KBM-7 (cell line): ENCODE results near the gene AP1S1.
"Not testable (repeated sequence)": the region's sequence is repeated elsewhere in the genome, so short reads cannot be mapped to it uniquely, and the experiment has no call there.

Source experiments
- DNase-seq: peaks from one replicate; pipeline ENCODE4 v3.0.0-alpha.2; 2015
- in situ Hi-C: fragments of 300-500 bp; cut with MboI; formaldehyde crosslinking; loops from 2 replicates; pipeline ENCODE4 v1.14.3; 2020; ENCODE audit warnings: low sequenced_read_pairs, low pct_unique_long_range_greater_than_20kb, mixed read lengths

The AP1S1 gene

DNA sequence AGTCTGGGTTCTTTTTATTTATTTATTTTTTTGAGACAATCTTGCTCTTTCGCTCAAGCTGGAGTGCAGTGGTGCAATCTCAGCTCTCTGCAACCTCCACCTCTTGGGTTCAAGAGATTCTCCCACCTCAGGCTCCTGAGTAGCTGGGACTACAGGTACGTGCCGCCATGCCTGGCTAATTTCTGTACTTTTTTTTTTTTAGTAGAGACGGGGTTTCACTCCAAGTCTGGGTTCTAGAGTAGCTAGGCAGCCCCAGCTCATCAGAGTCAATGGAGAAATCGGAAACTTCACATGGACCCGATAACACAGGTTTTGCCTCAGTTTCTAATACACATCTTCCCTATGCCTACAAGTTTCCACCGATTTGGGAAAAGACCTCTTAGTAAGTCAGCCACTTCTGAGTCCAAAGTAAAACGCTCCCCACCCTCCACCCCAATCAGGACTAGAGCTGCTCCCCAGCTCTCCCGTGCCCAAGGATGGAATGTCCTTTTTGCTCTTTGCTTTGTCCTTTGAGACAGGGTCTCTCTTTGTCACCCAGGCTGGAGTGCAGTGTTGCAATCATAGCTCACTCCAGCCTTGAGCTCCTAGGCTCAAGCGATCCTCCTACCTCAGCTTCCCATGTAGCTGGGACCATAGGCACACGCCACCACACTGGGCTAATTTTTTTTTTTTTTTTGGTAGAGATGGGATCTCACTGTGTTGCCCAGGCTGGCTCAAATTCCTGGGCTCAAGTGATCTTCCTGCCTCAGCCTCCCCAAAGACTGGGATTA, 31.2 kb upstream of the AP1S1 start:
- DNase-seq = no peak
- in situ Hi-C loops = no loop called here

DNA sequence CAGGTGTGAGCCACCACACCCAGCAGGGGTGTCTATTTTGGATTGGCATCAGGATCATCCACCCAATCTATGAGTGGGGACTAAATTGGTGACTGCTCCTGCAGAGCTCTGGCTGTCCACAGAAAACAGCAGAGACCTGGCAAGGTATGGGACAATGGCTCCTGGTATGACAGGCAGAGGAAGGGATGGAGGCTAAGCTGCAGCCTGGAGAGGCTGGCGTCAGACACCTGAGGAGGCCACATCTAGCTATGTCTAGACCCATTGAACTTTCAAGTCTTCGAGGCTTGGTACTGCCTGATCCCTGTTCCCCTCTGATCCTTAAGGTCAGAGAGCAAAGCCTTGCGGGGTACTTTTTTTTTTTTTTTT, 30.6 kb upstream of the AP1S1 start:
- DNase-seq = no peak
- in situ Hi-C loops = no loop called here

DNA sequence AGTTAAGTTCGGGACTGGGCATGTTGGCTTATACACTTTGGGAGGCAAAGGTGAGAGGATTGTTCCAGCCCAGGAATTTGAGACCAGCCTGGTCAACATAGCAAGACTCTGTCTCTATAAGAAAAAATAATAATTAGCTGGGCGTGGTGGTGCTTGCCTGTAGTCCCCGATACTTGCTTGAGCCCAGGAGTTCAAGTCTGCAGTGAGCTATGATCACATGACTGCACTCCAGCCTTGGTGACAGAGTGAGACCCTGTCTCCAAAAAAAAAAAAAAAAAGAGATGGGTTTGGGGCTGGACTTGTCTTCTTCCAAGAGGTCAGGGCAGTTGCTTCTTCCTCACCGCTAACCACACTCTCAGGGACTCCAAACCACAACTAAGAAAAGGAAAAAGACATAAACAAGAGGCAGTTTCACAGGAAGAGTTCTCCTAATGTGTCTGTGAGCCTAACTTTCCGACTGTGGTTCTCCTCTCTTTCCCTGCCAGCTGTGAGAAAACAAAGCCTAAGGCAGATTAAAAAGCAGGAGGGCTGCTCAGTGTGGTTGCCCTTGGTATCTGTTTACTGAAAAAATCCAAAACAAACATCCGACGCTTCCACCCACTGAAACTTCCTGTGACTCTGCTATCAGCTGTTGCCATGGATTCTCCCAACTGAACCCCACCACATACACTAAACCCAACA, 29.8 kb upstream of the AP1S1 start:
- in situ Hi-C loops = no loop called here
- DNase-seq = peak; percentile 88

DNA sequence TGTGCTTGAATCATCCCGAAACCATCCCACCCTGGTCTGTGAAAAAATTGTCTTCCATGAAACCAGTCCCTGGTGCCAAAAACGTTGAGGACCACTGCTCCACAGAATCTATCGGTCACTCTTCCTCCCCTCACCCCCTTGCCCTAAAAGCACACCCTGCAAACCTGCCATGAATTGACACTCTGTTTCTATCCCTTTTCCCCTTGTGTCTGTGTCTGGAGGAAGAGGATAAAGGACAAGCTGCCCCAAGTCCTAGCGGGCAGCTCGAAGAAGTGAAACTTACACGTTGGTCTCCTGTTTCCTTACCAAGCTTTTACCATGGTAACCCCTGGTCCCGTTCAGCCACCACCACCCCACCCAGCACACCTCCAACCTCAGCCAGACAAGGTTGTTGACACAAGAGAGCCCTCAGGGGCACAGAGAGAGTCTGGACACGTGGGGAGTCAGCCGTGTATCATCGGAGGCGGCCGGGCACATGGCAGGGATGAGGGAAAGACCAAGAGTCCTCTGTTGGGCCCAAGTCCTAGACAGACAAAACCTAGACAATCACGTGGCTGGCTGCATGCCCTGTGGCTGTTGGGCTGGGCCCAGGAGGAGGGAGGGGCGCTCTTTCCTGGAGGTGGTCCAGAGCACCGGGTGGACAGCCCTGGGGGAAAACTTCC, 28.2 kb upstream of the AP1S1 start:
- peak; percentile 25 for DNase-seq
- in situ Hi-C loops = no loop called here

DNA sequence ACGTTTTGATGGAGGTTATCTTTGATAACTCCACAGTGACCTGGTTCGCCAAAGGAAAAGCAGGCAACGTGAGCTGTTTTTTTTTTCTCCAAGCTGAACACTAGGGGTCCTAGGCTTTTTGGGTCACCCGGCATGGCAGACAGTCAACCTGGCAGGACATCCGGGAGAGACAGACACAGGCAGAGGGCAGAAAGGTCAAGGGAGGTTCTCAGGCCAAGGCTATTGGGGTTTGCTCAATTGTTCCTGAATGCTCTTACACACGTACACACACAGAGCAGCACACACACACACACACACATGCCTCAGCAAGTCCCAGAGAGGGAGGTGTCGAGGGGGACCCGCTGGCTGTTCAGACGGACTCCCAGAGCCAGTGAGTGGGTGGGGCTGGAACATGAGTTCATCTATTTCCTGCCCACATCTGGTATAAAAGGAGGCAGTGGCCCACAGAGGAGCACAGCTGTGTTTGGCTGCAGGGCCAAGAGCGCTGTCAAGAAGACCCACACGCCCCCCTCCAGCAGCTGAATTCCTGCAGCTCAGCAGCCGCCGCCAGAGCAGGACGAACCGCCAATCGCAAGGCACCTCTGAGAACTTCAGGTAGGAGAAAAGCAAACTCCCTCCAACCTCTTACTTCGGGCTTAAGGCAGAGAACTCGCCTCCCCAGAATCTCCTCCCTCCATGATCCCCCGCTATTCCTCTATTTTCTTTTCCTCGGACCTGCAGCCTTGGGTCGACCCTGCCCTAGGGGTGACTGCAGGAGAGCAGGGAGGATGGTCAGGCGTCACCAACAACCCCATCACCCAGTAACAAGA, 27.4 kb upstream of the AP1S1 start, which contains the start of gene SERPINE1:
SERPINE1 (plus strand) TSS at position 454 of the 809 bp plus-strand sequence. CDS start 1,290 bp downstream, outside the sequence.
- in situ Hi-C loops = no loop called here
- DNase-seq = peak; percentile 89

DNA sequence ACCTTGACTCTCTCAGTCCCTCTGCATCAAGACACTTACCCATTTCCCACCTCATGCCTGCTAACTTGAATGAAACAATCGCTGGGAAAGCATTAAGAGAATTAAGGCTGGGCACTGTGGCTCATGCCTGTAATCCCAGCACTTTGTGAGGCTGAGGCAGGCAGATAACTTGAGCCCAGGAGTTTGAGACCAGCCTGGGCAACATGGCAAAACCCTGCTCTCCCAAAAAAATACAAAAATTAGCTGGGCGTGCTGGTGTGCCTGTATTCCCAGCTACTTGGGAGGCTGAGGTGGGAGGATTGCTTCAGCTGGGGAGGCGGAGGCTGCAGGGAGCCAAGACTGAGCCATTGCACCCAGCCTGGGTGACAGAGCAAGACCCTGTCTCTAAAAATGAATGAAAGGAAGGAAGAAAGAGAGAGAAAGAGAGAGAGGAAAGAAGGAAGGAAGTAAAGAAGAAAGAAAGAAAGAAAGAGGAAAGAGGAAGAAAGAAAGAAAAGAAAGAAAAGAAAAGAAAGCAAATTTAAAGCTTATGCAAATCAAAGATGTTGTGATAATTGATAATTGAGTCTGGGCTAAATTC, 26.7 kb upstream of the AP1S1 start:
- in situ Hi-C loops = no loop called here
- DNase-seq = no peak

DNA sequence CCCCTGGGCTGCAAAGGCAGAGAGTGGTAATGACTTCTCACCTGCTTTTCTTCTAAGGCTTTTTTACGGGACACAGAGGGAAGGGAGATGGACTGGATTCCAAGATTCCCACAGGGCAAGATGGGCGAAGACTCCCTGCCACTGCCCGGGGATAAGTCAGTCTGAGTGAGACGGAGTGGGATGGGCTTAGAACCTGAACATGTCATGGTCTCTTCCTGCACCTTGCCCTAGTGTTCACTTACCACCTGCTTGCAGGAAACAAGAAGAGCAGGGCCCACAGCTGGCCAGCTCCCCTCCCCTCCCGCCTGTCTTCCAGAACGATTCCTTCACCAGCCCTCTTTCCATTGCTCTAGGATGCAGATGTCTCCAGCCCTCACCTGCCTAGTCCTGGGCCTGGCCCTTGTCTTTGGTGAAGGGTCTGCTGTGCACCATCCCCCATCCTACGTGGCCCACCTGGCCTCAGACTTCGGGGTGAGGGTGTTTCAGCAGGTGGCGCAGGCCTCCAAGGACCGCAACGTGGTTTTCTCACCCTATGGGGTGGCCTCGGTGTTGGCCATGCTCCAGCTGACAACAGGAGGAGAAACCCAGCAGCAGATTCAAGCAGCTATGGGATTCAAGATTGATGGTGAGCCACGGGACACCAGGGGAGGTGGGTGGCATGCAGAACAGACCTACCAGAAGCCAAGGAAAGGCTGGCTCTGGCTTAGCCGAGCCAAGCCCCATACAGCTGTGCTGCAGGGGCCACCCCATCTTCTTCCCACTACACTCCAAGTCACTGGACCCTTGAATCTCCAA, 26.0 kb upstream of the AP1S1 start:
- in situ Hi-C loops = no loop called here
- DNase-seq = no peak

DNA sequence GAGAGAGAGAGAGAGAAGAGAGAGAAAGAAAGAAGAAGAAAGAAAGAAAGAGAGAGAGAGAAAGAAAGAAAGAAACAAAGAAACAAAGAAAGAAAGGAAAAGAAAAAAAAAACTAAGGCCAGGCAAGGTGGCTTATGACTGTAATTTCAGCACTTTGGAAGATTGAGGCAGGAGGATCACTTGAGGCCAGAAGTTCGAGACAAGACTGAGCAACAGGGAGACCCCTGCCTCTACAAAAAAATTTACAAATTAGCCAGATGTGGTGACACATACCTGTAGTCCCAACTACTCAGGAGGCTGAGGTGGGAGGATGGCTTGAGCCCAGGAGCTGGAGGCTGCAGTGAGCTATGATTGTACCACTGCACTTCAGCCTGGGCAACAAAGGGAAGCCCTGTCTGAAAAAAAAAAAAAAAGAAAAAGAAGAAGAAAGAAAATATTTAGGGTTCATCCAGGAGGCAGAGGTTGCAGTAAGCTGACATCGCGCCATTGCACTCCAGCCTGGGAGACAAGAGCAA, 24.6 kb upstream of the AP1S1 start:
- no peak for DNase-seq
- in situ Hi-C loops = no loop called here

DNA sequence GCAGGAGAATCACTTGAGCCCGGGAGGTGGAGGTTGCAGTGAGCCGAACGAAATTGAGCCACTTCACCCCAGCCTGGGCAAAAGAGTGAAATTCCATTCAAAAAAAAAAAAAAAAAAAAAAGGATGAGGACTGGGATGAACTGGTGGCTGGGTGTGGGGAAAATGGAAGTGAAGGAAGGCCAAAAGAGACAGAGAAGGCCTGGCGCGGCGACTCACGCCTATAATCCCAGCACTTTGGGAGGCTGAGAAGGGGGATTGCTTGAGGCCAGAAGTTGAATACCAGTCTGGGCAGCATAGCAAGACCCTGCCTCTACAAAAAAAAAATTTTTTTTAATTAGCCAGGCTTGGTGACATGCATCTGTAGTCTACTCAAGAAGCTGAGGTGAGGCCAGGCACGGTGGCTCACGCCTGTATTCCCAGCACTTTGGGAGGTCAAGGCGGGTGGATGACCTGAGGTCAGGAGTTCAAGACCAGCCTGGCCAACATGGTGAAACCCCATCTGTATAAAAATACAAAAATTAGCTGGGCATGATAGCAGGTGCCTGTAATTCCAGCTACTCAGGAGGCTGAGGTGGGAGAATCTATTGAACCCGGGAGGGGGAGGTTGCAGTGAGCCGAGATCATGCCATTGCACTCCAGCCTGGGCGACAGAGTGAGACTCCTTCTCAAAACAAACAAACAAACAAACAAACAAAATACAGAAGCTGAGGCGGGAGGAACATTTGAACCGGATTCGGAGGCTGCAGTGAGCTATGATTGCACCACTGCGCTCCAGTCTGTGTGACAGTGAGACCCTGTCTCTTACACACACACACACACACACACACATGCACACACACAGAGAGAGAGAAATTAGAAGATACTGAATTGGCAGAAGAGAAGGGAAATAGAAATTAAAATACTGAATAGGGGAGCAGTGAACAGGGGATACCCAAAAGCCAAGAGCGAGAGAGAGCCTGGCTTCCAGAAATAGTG, 21.4 kb upstream of the AP1S1 start:
- DNase-seq, in situ Hi-C loops: not testable (repeated sequence)

DNA sequence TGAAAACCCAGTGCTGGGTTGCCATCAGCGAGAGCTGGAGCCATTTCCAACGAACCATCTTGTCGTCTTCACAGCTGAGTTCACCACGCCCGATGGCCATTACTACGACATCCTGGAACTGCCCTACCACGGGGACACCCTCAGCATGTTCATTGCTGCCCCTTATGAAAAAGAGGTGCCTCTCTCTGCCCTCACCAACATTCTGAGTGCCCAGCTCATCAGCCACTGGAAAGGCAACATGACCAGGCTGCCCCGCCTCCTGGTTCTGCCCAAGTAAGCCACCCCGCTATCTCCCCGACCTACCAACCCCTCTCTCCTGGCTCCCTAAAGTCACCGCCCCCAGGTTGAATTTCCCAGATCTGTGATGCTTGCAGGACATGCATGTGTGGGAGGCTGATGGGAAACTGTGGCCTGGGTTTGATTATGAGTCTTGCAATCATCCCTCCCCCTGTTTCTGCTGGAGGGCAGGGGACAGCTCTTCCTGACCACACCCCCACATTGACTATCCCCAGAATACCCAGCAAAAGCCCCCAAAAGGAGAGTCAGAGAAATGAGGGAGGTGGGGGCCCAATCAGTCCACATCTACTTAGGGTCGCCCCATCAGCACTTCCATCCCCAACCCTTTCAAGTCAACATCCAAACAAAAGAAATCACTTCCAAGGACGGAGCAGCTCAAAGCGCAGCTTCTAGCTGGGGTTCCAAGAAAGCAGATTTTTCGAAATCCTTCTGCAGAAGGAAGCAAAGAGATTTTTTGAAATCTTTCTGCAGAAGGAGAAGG, 20.5 kb upstream of the AP1S1 start:
- in situ Hi-C loops = no loop called here
- DNase-seq = no peak

DNA sequence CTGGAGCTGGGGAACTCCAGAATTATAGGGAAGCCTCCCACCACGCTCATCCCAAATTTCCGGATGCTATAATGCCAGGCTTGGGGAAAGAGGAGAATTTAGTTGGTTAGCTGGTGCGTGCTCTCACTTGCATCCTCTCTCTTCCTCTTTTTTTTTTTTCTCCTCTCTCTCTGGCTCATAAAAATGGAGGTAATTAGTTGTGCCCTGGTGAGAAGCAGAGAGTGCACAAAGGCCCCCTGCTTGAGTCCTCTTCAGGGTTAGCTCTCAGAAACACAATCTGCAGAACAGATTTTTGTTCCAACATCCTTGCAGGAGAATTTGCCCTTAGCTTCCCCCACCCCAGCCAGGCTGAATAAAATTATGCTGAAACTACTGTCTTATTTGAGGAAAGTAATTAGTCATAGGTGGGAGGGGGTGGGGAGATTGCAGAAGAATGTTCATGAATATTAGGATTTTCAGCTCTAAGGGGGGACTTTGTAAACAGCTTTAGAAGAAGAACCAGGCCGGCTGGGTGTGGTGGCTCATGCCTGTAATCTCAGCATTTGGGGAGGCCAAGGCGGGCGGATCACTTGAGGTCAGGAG, 19.8 kb upstream of the AP1S1 start:
- in situ Hi-C loops = no loop called here
- peak; percentile 72 for DNase-seq

DNA sequence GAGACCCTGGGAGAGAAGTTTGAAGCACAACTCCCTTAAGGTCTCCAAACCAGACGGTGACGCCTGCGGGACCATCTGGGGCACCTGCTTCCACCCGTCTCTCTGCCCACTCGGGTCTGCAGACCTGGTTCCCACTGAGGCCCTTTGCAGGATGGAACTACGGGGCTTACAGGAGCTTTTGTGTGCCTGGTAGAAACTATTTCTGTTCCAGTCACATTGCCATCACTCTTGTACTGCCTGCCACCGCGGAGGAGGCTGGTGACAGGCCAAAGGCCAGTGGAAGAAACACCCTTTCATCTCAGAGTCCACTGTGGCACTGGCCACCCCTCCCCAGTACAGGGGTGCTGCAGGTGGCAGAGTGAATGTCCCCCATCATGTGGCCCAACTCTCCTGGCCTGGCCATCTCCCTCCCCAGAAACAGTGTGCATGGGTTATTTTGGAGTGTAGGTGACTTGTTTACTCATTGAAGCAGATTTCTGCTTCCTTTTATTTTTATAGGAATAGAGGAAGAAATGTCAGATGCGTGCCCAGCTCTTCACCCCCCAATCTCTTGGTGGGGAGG, 16.5 kb upstream of the AP1S1 start:
- in situ Hi-C loops = no loop called here
- no peak for DNase-seq

DNA sequence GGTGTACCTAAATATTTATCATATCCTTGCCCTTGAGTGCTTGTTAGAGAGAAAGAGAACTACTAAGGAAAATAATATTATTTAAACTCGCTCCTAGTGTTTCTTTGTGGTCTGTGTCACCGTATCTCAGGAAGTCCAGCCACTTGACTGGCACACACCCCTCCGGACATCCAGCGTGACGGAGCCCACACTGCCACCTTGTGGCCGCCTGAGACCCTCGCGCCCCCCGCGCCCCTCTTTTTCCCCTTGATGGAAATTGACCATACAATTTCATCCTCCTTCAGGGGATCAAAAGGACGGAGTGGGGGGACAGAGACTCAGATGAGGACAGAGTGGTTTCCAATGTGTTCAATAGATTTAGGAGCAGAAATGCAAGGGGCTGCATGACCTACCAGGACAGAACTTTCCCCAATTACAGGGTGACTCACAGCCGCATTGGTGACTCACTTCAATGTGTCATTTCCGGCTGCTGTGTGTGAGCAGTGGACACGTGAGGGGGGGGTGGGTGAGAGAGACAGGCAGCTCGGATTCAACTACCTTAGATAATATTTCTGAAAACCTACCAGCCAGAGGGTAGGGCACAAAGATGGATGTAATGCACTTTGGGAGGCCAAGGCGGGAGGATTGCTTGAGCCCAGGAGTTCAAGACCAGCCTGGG, 15.9 kb upstream of the AP1S1 start:
- in situ Hi-C loops = no loop called here

DNA sequence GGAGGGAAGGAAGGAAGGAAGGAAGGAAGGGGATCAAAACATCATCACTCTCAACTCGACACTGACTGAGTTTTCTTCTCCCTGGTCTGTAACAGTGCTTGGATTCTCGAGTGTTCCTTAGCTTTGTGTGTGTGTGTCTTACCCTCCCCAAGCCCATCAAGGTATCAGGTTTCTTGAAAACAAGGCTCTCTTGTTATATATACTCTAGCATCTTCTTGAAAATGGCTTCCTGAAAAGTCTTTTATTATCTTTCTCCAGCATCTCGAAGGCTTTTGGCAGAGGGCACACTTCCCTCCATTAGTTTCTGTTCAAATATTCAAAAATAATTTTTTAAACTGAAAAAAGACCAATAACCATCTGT, 14.0 kb upstream of the AP1S1 start:
- in situ Hi-C loops = no loop called here

More for the DNA sequence above, 15.9 kb upstream of the AP1S1 start:
- peak; percentile 90 for DNase-seq

DNA sequence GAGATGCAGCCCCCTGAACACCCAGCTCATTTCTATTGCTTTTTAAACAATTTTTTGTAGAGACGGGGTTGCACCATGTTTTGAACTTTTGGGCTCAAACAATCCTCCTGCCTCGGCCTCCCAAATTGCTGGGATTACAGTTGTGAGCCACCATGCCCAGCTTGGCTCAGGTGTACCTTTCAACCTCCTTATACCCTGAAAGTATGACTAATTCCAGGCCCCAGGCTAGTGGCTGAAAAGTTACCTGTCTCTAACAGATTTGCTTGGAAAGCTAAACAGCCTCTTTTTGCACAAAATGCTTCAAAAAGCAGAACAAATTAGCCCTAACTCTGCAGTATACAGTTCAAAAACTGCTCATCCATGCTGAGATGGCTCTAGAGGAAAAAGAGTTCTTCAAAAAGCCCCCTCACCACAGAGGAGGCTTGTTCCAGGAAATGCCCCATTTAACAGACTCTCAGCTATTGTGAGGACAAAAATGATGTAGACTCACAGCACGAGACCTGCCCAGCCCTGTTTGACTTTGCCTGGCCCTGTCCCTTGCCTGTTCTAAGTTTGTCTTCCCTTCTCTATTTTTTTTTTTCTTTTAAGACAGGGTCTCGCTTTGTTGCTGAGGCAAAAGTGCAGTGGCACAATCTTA, 13.4 kb upstream of the AP1S1 start:
- in situ Hi-C loops = no loop called here
- no peak for DNase-seq

More for the DNA sequence above, 14.0 kb upstream of the AP1S1 start:
- no peak for DNase-seq
